ENCODE measurements around the gene VEZT. TPM values are rescaled to one million over a fixed set of nuclear protein-coding genes. Genes with fewer than 3 reads are reported as not detected.
"Not testable (repeated sequence)": the region's sequence is repeated elsewhere in the genome, so short reads cannot be mapped to it uniquely, and the experiment has no call there.

The VEZT gene
- total RNA-seq, 1 experiment from 2014 or later: 149 TPM

DNA sequence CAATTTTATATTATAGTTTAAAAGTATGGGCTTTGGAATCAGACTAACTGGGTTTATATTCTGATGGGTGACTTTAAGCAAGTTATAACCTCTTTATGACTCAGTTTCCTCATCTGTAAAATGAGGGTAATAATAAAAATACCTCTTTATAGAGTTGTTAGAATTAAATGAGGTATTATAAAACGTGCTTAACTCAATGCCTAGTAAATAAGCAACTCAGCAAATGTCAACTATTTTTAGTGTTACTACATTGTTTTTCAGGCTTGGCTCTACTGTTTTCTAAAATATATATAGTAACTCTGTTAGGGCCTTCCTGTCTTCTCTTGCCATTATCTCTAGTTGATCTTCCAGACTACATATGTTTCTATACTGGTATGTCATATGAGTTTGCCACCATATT lies 20.5 kb downstream of the VEZT start:
- H3K36me3 Mint-ChIP-seq (ENCODE audit: insufficient read depth, unreplicated experiment): peaks cover 39% of the 10 kb centered on the region
- no peaks in the 10 kb centered on the region for H3K27me3 Mint-ChIP-seq (ENCODE audit: unreplicated experiment)
- DNase-seq: no peak
- H3K9me3 Mint-ChIP-seq (ENCODE audit: low read depth, unreplicated experiment): no peaks in the 10 kb centered on the region
- no peak overlapping the region for H3K27ac Mint-ChIP-seq (ENCODE audit: unreplicated experiment)
- intact Hi-C loops (cut with micrococcal nuclease; ENCODE audit: unreplicated experiment): no loop called here
- no TSS peak for BruUV-seq (replicated peaks)
- CTCF ChIA-PET: no interaction called here
- TF ChIP-seq, protein P1, sequence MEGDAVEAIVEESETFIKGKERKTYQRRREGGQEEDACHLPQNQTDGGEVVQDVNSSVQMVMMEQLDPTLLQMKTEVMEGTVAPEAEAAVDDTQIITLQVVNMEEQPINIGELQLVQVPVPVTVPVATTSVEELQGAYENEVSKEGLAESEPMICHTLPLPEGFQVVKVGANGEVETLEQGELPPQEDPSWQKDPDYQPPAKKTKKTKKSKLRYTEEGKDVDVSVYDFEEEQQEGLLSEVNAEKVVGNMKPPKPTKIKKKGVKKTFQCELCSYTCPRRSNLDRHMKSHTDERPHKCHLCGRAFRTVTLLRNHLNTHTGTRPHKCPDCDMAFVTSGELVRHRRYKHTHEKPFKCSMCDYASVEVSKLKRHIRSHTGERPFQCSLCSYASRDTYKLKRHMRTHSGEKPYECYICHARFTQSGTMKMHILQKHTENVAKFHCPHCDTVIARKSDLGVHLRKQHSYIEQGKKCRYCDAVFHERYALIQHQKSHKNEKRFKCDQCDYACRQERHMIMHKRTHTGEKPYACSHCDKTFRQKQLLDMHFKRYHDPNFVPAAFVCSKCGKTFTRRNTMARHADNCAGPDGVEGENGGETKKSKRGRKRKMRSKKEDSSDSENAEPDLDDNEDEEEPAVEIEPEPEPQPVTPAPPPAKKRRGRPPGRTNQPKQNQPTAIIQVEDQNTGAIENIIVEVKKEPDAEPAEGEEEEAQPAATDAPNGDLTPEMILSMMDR (IDR thresholded peaks at IDR 0.05; ENCODE audit: unreplicated experiment): no peak
- no peak overlapping the region for H3K4me3 Mint-ChIP-seq (ENCODE audit: low read depth, unreplicated experiment)
- peaks cover 24% of the 10 kb centered on the region for H3K4me1 Mint-ChIP-seq (ENCODE audit: low read depth, unreplicated experiment)

DNA sequence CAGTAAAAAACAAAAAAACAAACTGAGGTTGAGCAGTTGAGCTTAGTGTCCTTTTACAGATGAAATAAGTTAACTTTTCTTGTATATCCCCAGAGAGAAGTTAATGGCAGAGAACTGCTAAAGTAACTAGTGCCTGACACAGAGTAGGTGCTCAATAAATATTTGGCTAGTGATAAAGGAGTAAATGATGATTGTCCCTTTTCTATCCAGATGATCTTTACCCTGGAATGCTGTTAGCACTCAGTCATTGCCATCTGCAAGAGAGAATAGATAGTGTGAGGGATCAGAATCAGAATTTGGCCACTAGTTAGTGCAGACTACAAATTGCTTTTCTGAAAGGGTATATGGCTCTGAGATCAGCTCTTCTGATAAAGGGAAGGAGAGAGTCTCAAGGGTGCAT lies 21.6 kb downstream of the VEZT start:
- CTCF ChIA-PET: interaction anchor here (0.5 to 0.6 kb wide), 2 partner anchors 77 to 295 kb away, joined by 3 read pairs; no protein-coding TSS in a partner anchor
- H3K4me3 Mint-ChIP-seq (ENCODE audit: low read depth, unreplicated experiment): no peak overlapping the region
- H3K36me3 Mint-ChIP-seq (ENCODE audit: insufficient read depth, unreplicated experiment): peaks cover 43% of the 10 kb centered on the region
- H3K27me3 Mint-ChIP-seq (ENCODE audit: unreplicated experiment): no peaks in the 10 kb centered on the region
- intact Hi-C loops (cut with micrococcal nuclease; ENCODE audit: unreplicated experiment): no loop called here
- DNase-seq: no peak
- H3K27ac Mint-ChIP-seq (ENCODE audit: unreplicated experiment): no peak overlapping the region
- no TSS peak for BruUV-seq (replicated peaks)
- H3K4me1 Mint-ChIP-seq (ENCODE audit: low read depth, unreplicated experiment): peaks cover 24% of the 10 kb centered on the region
- no peaks in the 10 kb centered on the region for H3K9me3 Mint-ChIP-seq (ENCODE audit: low read depth, unreplicated experiment)
- TF ChIP-seq, protein P1 (IDR thresholded peaks at IDR 0.05; ENCODE audit: unreplicated experiment): no peak

DNA sequence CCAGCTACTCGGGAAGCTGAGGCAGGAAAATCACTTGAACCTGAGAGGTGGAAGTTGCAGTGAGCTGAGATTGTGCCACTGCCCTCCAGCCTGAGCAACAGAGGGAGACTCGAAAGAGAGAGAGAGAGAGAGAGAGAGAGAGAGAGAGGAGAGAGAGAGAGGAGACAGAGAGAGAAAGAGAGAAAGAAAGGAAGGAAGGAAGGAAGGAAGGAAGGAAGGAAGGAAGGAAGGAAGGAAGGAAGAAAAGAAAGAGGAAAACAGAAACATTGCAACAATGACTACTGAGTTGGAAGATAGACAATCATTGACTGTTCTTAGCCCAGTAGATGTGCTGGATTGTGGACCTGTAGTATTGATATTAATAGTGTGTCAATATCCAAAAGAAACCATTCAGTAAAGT lies 22.2 kb downstream of the VEZT start:
- BruUV-seq (replicated peaks); intact Hi-C loops (cut with micrococcal nuclease; ENCODE audit: unreplicated experiment); H3K4me3 Mint-ChIP-seq (ENCODE audit: low read depth, unreplicated experiment); H3K9me3 Mint-ChIP-seq (ENCODE audit: low read depth, unreplicated experiment); DNase-seq; H3K27me3 Mint-ChIP-seq (ENCODE audit: unreplicated experiment): not testable (repeated sequence)
- Mint-ChIP-seq H3K36me3 (ENCODE audit: insufficient read depth, unreplicated experiment) (peaks cover 43% of the 10 kb centered on the region), H3K27ac (ENCODE audit: unreplicated experiment) (peak overlapping the region; percentile 9), H3K4me1 (ENCODE audit: low read depth, unreplicated experiment) (peaks cover 24% of the 10 kb centered on the region)
- CTCF ChIA-PET: interaction anchor here (0.6 kb wide), 1 partner anchor 77 kb away, joined by 3 read pairs; no protein-coding TSS in a partner anchor

GRCh38 chr12:95240556-95240955 lies 22.9 kb downstream of the VEZT start:
- TF ChIP-seq, protein P1 (IDR thresholded peaks at IDR 0.05; ENCODE audit: unreplicated experiment): no peak
- Mint-ChIP-seq H3K9me3 (ENCODE audit: low read depth, unreplicated experiment) (no peaks in the 10 kb centered on the region), H3K36me3 (ENCODE audit: insufficient read depth, unreplicated experiment) (peaks cover 47% of the 10 kb centered on the region), H3K4me3 (ENCODE audit: low read depth, unreplicated experiment) (no peak overlapping the region), H3K27me3 (ENCODE audit: unreplicated experiment) (no peaks in the 10 kb centered on the region), H3K4me1 (ENCODE audit: low read depth, unreplicated experiment) (peaks cover 24% of the 10 kb centered on the region), H3K27ac (ENCODE audit: unreplicated experiment) (no peak overlapping the region)
- CTCF ChIA-PET: no interaction called here
- no peak for DNase-seq
- BruUV-seq (replicated peaks): no TSS peak
- intact Hi-C loops (cut with micrococcal nuclease; ENCODE audit: unreplicated experiment): no loop called here

DNA sequence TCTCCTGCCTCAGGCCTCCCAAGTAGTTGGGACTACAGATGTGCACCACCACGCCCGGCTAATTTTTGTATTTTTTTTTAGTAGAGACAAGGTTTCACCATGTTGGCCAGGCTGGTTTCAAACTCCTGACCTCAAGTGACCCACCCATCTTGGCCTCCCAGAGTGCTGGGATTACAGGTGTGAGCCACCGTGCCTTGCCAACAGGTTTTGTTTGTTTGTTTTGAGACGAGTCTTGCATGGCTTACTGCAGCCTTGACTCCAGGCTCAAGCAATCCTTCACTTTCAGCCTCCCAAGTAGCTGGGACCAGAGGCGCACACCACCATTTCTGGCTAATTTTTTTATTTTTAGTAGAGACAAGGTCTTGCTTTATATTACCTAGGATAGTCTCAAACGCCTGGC lies 23.5 kb downstream of the VEZT start:
- H3K27ac Mint-ChIP-seq (ENCODE audit: unreplicated experiment); H3K9me3 Mint-ChIP-seq (ENCODE audit: low read depth, unreplicated experiment); DNase-seq; H3K4me3 Mint-ChIP-seq (ENCODE audit: low read depth, unreplicated experiment); intact Hi-C loops (cut with micrococcal nuclease; ENCODE audit: unreplicated experiment); H3K27me3 Mint-ChIP-seq (ENCODE audit: unreplicated experiment); BruUV-seq (replicated peaks); CTCF ChIA-PET: not testable (repeated sequence)
- Mint-ChIP-seq H3K4me1 (ENCODE audit: low read depth, unreplicated experiment) (peaks cover 24% of the 10 kb centered on the region), H3K36me3 (ENCODE audit: insufficient read depth, unreplicated experiment) (peaks cover 43% of the 10 kb centered on the region)

All from Calu3 (cell line).